ENCODE data around the gene GGN. TPM values are rescaled to one million over a fixed set of nuclear protein-coding genes. Genes with fewer than 3 reads are reported as not detected.

The GGN gene
- polyA plus RNA-seq, 1 experiment: 0.44 TPM

DNA sequence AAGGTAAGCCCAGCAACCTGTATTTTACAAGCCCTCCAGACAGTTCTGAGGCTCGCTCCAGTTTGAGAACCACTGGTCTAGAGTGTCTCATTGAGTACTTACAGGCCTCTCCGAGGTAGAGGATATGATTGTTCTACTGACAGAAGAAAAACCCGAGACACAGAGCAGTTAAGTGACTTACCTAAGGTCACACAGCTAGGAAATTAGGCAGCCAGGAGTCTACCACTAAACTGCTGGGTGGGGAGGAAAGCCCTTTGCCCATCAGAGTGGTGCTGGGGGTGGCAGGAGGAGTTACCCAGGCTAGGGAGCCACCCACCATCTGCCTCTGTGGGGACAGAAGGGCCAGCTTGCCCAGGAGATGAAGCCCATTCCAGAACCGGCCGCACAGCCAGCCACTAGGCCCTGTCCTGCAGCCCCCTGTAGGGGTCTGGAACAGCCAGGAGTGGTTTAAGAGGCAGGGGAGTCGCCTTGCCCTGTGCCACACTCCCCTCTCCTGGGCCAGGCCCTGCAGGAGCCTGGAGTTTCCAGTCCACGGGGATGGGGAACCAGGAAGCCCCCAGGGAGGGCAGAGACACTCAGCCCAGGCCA lies 37.5 kb upstream of the GGN start:
- TF ChIP-seq, protein P1, sequence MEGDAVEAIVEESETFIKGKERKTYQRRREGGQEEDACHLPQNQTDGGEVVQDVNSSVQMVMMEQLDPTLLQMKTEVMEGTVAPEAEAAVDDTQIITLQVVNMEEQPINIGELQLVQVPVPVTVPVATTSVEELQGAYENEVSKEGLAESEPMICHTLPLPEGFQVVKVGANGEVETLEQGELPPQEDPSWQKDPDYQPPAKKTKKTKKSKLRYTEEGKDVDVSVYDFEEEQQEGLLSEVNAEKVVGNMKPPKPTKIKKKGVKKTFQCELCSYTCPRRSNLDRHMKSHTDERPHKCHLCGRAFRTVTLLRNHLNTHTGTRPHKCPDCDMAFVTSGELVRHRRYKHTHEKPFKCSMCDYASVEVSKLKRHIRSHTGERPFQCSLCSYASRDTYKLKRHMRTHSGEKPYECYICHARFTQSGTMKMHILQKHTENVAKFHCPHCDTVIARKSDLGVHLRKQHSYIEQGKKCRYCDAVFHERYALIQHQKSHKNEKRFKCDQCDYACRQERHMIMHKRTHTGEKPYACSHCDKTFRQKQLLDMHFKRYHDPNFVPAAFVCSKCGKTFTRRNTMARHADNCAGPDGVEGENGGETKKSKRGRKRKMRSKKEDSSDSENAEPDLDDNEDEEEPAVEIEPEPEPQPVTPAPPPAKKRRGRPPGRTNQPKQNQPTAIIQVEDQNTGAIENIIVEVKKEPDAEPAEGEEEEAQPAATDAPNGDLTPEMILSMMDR (IDR thresholded peaks at IDR 0.05; ENCODE audit: insufficient read depth, low read depth, low read length): no peak
- no peak for DNase-seq (ENCODE audit: low read depth)
- ChIA-PET POLR2A (no interaction called here), CTCF (interaction anchor here (0.6 to 1.2 kb wide), 3 partner anchors 89 to 444 kb away, joined by 3 to 4 read pairs (median 3); partner anchors contain the start of gene CATSPERG)
- peaks cover 5% of the 10 kb centered on the region; the same call in 1 of the 2 replicates for H3K27me3 ChIP-seq (ENCODE audit: control insufficient read depth, insufficient read depth, low read length)
- H3K4me3 ChIP-seq (ENCODE audit: low read depth, low read length): no peak overlapping the region
- H3K36me3 ChIP-seq (ENCODE audit: control insufficient read depth, insufficient read depth, low read length): no peaks in the 10 kb centered on the region

DNA sequence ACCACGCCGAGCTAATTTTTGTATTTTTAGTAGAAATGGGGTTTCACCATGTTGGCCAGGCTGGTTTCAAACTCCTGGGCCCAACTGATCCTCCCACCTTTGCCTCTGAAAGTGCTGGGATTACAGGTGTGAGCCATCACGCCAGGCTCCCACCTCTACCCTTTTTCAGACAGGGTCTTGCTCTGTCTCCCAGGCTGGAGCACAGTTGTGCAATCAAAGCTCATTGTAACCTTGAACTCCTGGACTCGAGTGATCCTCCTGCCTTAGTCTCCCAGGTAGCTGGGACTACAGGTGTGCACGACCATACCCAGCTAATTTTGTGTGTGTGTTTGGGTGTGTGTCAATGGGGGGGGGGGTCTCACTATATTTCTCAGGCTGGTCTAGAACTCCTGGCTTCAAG lies 36.4 kb upstream of the GGN start:
- ChIA-PET POLR2A (no interaction called here), CTCF (interaction anchor here (1.2 kb wide), 1 partner anchor 156 kb away, joined by 4 read pairs; no protein-coding TSS in a partner anchor)
- DNase-seq (ENCODE audit: low read depth): no peak
- Histone ChIP-seq H3K36me3 (ENCODE audit: control insufficient read depth, insufficient read depth, low read length) (no peaks in the 10 kb centered on the region), H3K4me3 (ENCODE audit: low read depth, low read length) (no peak overlapping the region), H3K27me3 (ENCODE audit: control insufficient read depth, insufficient read depth, low read length) (peaks cover 5% of the 10 kb centered on the region; the same call in 1 of the 2 replicates)
- TF ChIP-seq, protein P1 (IDR thresholded peaks at IDR 0.05; ENCODE audit: insufficient read depth, low read depth, low read length): no peak

DNA sequence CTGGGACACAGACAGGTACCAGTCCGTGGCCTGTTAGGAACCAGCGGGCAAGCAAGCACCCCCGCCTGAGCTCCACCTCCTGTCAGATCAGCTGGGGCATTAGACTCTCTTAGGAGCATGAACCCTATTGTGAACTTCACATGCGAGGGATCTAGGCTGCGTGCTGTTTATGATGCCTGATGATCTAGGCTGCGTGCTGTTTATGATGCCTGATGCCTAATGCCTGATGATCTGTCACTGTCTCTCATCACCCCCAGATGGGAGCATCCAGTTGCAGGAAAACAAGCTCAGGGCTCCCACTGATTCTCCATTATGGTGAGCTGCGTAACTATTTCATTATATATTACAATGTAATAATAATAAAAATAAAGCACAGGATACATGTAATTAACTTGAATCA lies 34.6 kb upstream of the GGN start:
- no peak overlapping the region for H3K4me3 ChIP-seq (ENCODE audit: low read depth, low read length)
- TF ChIP-seq, protein P1 (IDR thresholded peaks at IDR 0.05; ENCODE audit: insufficient read depth, low read depth, low read length): no peak
- POLR2A ChIA-PET: no interaction called here
- CTCF ChIA-PET: interaction anchor here (1.1 kb wide), 1 partner anchor 19 kb away, joined by 4 read pairs; no protein-coding TSS in a partner anchor
- H3K36me3 ChIP-seq (ENCODE audit: control insufficient read depth, insufficient read depth, low read length): no peaks in the 10 kb centered on the region
- DNase-seq (ENCODE audit: low read depth): no peak
- peaks cover 11% of the 10 kb centered on the region for H3K27me3 ChIP-seq (ENCODE audit: control insufficient read depth, insufficient read depth, low read length)

DNA sequence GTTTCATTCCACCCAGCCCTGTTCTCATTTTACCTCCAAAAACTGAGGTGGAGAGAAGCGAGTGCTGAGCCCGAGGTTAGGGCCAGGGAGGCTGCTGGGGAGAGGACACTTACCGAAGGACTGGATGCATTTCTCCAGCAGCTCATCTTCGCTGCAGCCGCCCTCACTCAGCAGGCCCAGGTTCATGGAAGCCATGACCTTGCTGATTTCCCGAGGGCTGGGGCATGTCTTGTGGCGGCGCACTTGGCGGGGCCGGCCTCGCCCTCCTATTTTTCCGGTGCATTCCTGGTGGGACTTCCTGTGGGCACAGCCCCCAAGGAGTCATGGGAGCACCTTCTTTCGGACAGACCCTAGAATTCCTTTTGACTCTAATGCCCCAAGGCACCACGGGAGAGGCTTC lies 34.0 kb upstream of the GGN start:
- POLR2A ChIA-PET: no interaction called here
- peaks cover 9% of the 10 kb centered on the region for H3K27me3 ChIP-seq (ENCODE audit: control insufficient read depth, insufficient read depth, low read length)
- DNase-seq (ENCODE audit: low read depth): no peak
- H3K4me3 ChIP-seq (ENCODE audit: low read depth, low read length): no peak overlapping the region
- H3K36me3 ChIP-seq (ENCODE audit: control insufficient read depth, insufficient read depth, low read length): no peaks in the 10 kb centered on the region
- TF ChIP-seq, protein P1 (IDR thresholded peaks at IDR 0.05; ENCODE audit: insufficient read depth, low read depth, low read length): no peak
- CTCF ChIA-PET: interaction anchor here (1.1 kb wide), 1 partner anchor 18 kb away, joined by 4 read pairs; no protein-coding TSS in a partner anchor

DNA sequence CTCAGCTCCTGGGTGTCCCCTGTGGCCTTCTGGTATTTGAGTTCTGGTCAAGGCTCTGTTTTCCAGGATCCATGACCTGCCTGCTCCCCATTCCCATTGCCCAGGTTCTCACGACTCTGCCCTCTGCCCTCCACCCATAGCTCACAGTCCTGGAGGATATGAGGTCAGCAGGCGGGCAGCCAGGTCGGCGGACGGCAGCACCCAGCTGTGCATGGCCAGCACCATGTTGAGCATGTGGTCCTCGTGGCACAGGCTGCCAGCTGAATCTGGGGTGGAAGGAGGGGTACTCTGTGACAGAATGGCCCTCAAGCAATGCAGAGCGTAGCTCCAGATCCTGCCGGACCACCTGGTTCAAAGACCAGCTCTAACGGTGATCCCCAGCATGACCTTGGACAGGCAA lies 33.1 kb upstream of the GGN start:
- CTCF ChIA-PET: interaction anchor here (2.4 kb wide), 1 partner anchor 18 kb away, joined by 16 read pairs; the partner anchor contains the start of gene FAM98C
- POLR2A ChIA-PET: no interaction called here

More for the DNA sequence above, 33.1 kb upstream of the GGN start:
- no peak for DNase-seq (ENCODE audit: low read depth)
- TF ChIP-seq, protein P1 (IDR thresholded peaks at IDR 0.05; ENCODE audit: insufficient read depth, low read depth, low read length): no peak
- Histone ChIP-seq H3K4me3 (ENCODE audit: low read depth, low read length) (no peak overlapping the region), H3K36me3 (ENCODE audit: control insufficient read depth, insufficient read depth, low read length) (no peaks in the 10 kb centered on the region), H3K27me3 (ENCODE audit: control insufficient read depth, insufficient read depth, low read length) (peaks cover 9% of the 10 kb centered on the region)
